Gastroesophageal sphincter (tissue), 3 donors: ENCODE data around the gene LBHD1.

Experiments
- EP300 ChIP-seq: sonication (generic); formaldehyde crosslinking; IDR thresholded peaks from one replicate; pipeline ENCODE4 v1.6.1; 2017; ENCODE audit warnings: antibody characterized with exemption, mild to moderate bottlenecking
- POLR2A ChIP-seq, 2 donors: fragments of 450-650 bp; IDR thresholded peaks; one replicate each; pipeline ENCODE4 v1.6.1; 2017; ENCODE audit warnings: antibody characterized with exemption in 2 of 2, mild to moderate bottlenecking in 2 of 2, moderate library complexity in 1 of 2
- POLR2AphosphoS5 ChIP-seq: sonication (generic); formaldehyde crosslinking; IDR thresholded peaks from one replicate; pipeline ENCODE4 v1.6.1; 2017; ENCODE audit warnings: antibody characterized with exemption
- TF ChIP-seq, protein P1 (sequence below), 4 experiments: fragments of 200-600 bp in 2 of 4; fragments of 450-650 bp in 2 of 4; sonication (generic) in 1 of 4; IDR thresholded peaks; one replicate each; pipeline ENCODE4 v1.5.1; 2017 to 2019; ENCODE audit warnings: antibody characterized with exemption in 4 of 4, mild to moderate bottlenecking in 2 of 4, moderate library complexity in 2 of 4

GRCh38 chr11:62671236-62671607 lies 845 bp downstream of the LBHD1 start:
- TF ChIP-seq, protein P1, sequence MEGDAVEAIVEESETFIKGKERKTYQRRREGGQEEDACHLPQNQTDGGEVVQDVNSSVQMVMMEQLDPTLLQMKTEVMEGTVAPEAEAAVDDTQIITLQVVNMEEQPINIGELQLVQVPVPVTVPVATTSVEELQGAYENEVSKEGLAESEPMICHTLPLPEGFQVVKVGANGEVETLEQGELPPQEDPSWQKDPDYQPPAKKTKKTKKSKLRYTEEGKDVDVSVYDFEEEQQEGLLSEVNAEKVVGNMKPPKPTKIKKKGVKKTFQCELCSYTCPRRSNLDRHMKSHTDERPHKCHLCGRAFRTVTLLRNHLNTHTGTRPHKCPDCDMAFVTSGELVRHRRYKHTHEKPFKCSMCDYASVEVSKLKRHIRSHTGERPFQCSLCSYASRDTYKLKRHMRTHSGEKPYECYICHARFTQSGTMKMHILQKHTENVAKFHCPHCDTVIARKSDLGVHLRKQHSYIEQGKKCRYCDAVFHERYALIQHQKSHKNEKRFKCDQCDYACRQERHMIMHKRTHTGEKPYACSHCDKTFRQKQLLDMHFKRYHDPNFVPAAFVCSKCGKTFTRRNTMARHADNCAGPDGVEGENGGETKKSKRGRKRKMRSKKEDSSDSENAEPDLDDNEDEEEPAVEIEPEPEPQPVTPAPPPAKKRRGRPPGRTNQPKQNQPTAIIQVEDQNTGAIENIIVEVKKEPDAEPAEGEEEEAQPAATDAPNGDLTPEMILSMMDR (IDR thresholded peaks at IDR 0.05): no peak
- TF ChIP-seq POLR2A (IDR thresholded peaks at IDR 0.05) (no peak), EP300 (no peak), POLR2AphosphoS5 (no peak)
